Chondrocyte (in vitro differentiated cells): ENCODE measurements around the gene EME1. TPM values are rescaled to one million over a fixed set of nuclear protein-coding genes. Genes with fewer than 3 reads are reported as not detected.

Experiments used
- DNase-seq: peaks from one replicate; pipeline ENCODE4 v3.0.0; 2021; ENCODE audit warnings: mixed read lengths, low spot score
- H3K27ac Mint-ChIP-seq: one replicate; pipeline ENCODE4 v1.8.0; 2021; ENCODE audit warnings: mild to moderate bottlenecking, moderate library complexity, mixed read lengths; ENCODE audit not compliant: unreplicated experiment
- H3K27me3 Mint-ChIP-seq: 2 replicates; pipeline ENCODE4 v1.8.0; 2021; ENCODE audit warnings: low read depth, mixed read lengths
- H3K36me3 Mint-ChIP-seq: 2 replicates; pipeline ENCODE4 v1.8.0; 2021; ENCODE audit warnings: low read depth, mixed read lengths
- H3K4me1 Mint-ChIP-seq: 2 replicates; pipeline ENCODE4 v1.8.0; 2021; ENCODE audit warnings: low read depth, mild to moderate bottlenecking, mixed read lengths
- H3K4me3 Mint-ChIP-seq: one replicate; pipeline ENCODE4 v1.8.0; 2021; ENCODE audit warnings: mild to moderate bottlenecking, moderate library complexity, mixed read lengths; ENCODE audit not compliant: unreplicated experiment
- H3K9me3 Mint-ChIP-seq: 2 replicates; pipeline ENCODE4 v1.8.0; 2021; ENCODE audit warnings: low read depth, mixed read lengths
- total RNA-seq: library from RNA; stranded (reverse); gene quantifications from 3 replicates; pipeline ENCODE4 v1.2.1, GENCODE V29; 2021
- TF ChIP-seq, protein P1 (sequence below): fragments of 200-600 bp; sonication (generic); IDR thresholded peaks from 2 replicates; pipeline ENCODE4 v1.5.0; 2021; ENCODE audit warnings: antibody characterized with exemption, mild to moderate bottlenecking, moderate library complexity

Gene EME1
- total RNA-seq, 1 donor from 2014 or later: 1.9 TPM

GRCh38 chr17:50382931-50383330 is 9.9 kb downstream of the EME1 start:
- peaks cover 55% of the 10 kb centered on the region for H3K36me3 Mint-ChIP-seq
- TF ChIP-seq, protein P1, sequence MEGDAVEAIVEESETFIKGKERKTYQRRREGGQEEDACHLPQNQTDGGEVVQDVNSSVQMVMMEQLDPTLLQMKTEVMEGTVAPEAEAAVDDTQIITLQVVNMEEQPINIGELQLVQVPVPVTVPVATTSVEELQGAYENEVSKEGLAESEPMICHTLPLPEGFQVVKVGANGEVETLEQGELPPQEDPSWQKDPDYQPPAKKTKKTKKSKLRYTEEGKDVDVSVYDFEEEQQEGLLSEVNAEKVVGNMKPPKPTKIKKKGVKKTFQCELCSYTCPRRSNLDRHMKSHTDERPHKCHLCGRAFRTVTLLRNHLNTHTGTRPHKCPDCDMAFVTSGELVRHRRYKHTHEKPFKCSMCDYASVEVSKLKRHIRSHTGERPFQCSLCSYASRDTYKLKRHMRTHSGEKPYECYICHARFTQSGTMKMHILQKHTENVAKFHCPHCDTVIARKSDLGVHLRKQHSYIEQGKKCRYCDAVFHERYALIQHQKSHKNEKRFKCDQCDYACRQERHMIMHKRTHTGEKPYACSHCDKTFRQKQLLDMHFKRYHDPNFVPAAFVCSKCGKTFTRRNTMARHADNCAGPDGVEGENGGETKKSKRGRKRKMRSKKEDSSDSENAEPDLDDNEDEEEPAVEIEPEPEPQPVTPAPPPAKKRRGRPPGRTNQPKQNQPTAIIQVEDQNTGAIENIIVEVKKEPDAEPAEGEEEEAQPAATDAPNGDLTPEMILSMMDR: no peak
- H3K27ac Mint-ChIP-seq: no peak overlapping the region
- H3K9me3 Mint-ChIP-seq: no peaks in the 10 kb centered on the region
- H3K27me3 Mint-ChIP-seq: no peaks in the 10 kb centered on the region
- H3K4me3 Mint-ChIP-seq: no peak overlapping the region
- peaks cover 15% of the 10 kb centered on the region for H3K4me1 Mint-ChIP-seq
- DNase-seq: peak; percentile 57

DNA sequence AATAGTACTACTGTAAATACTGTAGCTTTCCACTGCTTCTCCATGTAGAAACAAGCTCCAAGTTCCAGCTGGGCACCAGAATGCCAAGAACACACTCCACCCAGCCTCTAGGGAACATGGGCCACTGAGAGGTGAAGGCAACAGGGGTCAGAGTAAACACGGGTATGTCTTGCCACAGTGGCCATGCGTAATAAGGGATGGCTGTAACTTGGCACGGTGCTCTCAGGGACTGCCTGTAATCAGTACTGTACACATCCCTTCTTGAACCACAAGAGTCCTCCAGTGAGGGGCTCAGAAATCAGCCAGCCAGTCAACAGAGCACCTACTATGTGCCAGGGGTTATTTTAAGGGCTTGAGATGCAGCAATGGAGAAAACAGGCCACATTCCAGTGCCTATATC is 13.5 kb downstream of the EME1 start:
- no peaks in the 10 kb centered on the region for H3K9me3 Mint-ChIP-seq
- TF ChIP-seq, protein P1: no peak
- DNase-seq: no peak
- peaks cover 16% of the 10 kb centered on the region for H3K4me1 Mint-ChIP-seq
- no peak overlapping the region for H3K27ac Mint-ChIP-seq
- H3K4me3 Mint-ChIP-seq: no peak overlapping the region
- no peaks in the 10 kb centered on the region for H3K27me3 Mint-ChIP-seq
- peaks cover 62% of the 10 kb centered on the region for H3K36me3 Mint-ChIP-seq

DNA sequence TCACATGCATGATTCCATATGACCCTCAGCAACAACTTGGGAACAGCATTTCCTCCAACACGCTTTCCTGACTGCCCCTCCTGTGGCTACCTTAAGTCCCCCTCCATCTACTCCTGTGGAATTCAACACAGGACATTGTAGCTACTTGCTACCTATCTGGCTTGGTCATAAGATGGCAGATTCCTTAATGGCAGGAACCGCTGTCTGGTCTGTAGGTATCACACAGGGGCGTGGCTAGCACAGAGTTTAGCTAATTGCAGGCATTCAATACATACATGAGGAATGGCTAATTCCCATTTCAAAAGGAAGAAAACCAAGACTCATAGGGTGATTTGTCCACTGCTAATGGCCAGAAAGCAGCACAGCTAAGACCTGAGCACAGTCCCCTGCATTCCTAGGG is 15.7 kb downstream of the EME1 start:
- no peak overlapping the region for H3K27ac Mint-ChIP-seq
- TF ChIP-seq, protein P1: no peak

GRCh38 chr17:50389534-50389933 is 16.5 kb downstream of the EME1 start:
- TF ChIP-seq, protein P1: no peak
- H3K36me3 Mint-ChIP-seq: peaks cover 63% of the 10 kb centered on the region
- no peak for DNase-seq
- no peaks in the 10 kb centered on the region for H3K27me3 Mint-ChIP-seq
- H3K4me3 Mint-ChIP-seq: no peak overlapping the region
- H3K4me1 Mint-ChIP-seq: peaks cover 29% of the 10 kb centered on the region
- H3K9me3 Mint-ChIP-seq: no peaks in the 10 kb centered on the region
- H3K27ac Mint-ChIP-seq: no peak overlapping the region

More for the DNA sequence above, 15.7 kb downstream of the EME1 start:
- H3K4me3 Mint-ChIP-seq: no peak overlapping the region
- no peak for DNase-seq
- no peaks in the 10 kb centered on the region for H3K27me3 Mint-ChIP-seq
- H3K36me3 Mint-ChIP-seq: peaks cover 62% of the 10 kb centered on the region
- peaks cover 22% of the 10 kb centered on the region for H3K4me1 Mint-ChIP-seq
- H3K9me3 Mint-ChIP-seq: no peaks in the 10 kb centered on the region

DNA sequence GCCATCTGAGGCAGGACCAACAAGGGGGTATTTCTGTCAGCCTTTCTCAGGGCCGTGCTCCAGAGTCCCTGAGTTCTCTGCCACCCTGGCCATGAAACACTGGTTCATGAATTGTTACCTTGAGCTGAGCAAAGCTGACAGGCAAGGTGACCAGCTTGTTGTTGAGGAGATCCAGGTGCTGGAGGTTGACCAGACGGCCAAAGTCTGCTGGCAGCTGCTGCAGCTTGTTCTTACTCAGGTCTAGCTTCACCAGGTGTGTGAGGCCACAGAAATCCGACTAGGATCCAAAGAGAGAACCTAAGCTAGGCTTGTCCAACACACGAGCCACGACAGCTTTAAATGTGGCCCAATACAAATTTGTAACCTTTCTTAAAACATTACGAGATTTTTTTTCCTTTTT is 19.6 kb downstream of the EME1 start:
- peaks cover 40% of the 10 kb centered on the region for H3K36me3 Mint-ChIP-seq
- H3K4me1 Mint-ChIP-seq: peaks cover 32% of the 10 kb centered on the region
- no peaks in the 10 kb centered on the region for H3K9me3 Mint-ChIP-seq
- TF ChIP-seq, protein P1: no peak
- no peak overlapping the region for H3K4me3 Mint-ChIP-seq
- no peak overlapping the region for H3K27ac Mint-ChIP-seq
- no peak for DNase-seq
- H3K27me3 Mint-ChIP-seq: no peaks in the 10 kb centered on the region
